Stomach smooth muscle (tissue), 2 donors: ENCODE data around the gene RPS6KA1.

Experiments
- H3K27ac ChIP-seq: one replicate; pipeline ENCODE4 v1.7.0; 2013; ENCODE audit warnings: mild to moderate bottlenecking, low read length, inconsistent platforms
- H3K27me3 ChIP-seq, 2 donors: one replicate each; pipeline ENCODE4 v1.7.0; 2013; ENCODE audit warnings: low read length in 2 of 2; ENCODE audit not compliant: insufficient read depth in 2 of 2, control insufficient read depth in 1 of 2
- H3K36me3 ChIP-seq, 2 donors: one replicate each; pipeline ENCODE4 v1.7.0; 2013; ENCODE audit warnings: low read length in 2 of 2; ENCODE audit not compliant: control insufficient read depth in 2 of 2, insufficient read depth in 2 of 2
- H3K4me1 ChIP-seq: one replicate; pipeline ENCODE4 v1.7.0; 2013; ENCODE audit warnings: low read length; ENCODE audit not compliant: control insufficient read depth, insufficient read depth
- H3K4me3 ChIP-seq, 2 donors: one replicate each; pipeline ENCODE4 v1.7.0; 2013; ENCODE audit warnings: low read length in 2 of 2
- H3K9ac ChIP-seq, 2 donors: one replicate each; pipeline ENCODE4 v1.7.0; 2013; ENCODE audit warnings: low read length in 2 of 2, mild to moderate bottlenecking in 1 of 2
- H3K9me3 ChIP-seq, 2 donors: one replicate each; pipeline ENCODE4 v1.7.0; 2013; ENCODE audit warnings: low read length in 2 of 2; ENCODE audit not compliant: control insufficient read depth in 2 of 2
- donor health status: healthy.
- donor health status: Pancreatic carcinoma.

The RPS6KA1 gene

GRCh38 chr1:26516987-26517765 is 12.4 kb upstream of the RPS6KA1 start:
- Histone ChIP-seq H3K27me3 (peaks cover 0 to 4% of the 10 kb centered on the region in 2 donors), H3K27ac (no peak overlapping the region), H3K9ac (no peak overlapping the region)

DNA sequence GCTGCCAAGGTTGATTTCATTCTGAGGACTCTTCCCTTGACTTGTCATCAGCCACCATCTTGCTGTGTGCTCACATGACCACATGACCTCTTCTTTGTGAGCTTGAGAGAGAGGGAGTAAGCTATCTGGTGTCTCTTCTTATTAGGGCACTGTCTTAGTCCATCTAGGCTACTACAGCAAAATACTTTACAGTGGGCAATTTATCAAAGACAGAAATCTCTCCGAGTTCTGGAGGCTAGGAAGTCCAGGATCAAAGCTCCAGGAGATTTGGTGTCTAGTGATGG is 11.9 kb upstream of the RPS6KA1 start:
- Histone ChIP-seq H3K4me1 (no peaks in the 10 kb centered on the region), H3K27ac (no peak overlapping the region), H3K27me3 (peaks cover 0 to 4% of the 10 kb centered on the region in 2 donors), H3K9me3 (no peaks in the 10 kb centered on the region), H3K36me3 (no peaks in the 10 kb centered on the region), H3K9ac (no peak overlapping the region), H3K4me3 (no peak overlapping the region)

More at GRCh38 chr1:26516987-26517765, 12.4 kb upstream of the RPS6KA1 start:
- Histone ChIP-seq H3K4me3 (no peak overlapping the region), H3K9me3 (no peaks in the 10 kb centered on the region), H3K4me1 (no peaks in the 10 kb centered on the region), H3K36me3 (no peaks in the 10 kb centered on the region)

- Histone ChIP-seq H3K4me3 (no peak overlapping the region), H3K27ac (no peak overlapping the region)
These were observed 11.2 kb upstream of the RPS6KA1 start for GRCh38 chr1:26518355-26518754.

DNA sequence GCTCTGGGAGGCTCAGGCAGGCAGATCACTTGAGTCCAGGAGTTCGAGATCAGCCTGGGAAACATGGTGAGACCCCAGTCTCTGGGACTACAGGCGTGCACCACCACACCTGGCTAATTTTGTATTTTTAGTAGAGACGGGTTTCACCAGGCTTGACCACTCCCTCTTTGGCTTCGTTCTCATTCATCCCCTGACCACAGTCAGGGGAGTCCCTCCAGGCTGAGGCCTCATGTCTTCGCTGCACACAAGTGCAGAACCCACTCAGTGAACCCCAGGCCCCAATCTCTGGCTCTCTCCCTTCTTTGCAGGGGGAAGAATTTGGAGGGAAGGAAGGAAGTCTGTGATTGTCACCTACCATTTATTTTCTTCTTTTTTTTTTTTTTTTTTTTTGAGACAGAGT is 9.2 kb upstream of the RPS6KA1 start:
- Histone ChIP-seq H3K4me3 (no peak overlapping the region), H3K27ac (no peak overlapping the region), H3K9ac (no peak overlapping the region), H3K4me1 (no peaks in the 10 kb centered on the region), H3K36me3 (no peaks in the 10 kb centered on the region), H3K27me3 (peaks cover 0 to 12% of the 10 kb centered on the region in 2 donors), H3K9me3 (no peaks in the 10 kb centered on the region)

More at GRCh38 chr1:26518355-26518754, 11.2 kb upstream of the RPS6KA1 start:
- H3K9ac ChIP-seq = no peak overlapping the region
- peaks cover 0 to 4% of the 10 kb centered on the region in 2 donors for H3K27me3 ChIP-seq
- no peaks in the 10 kb centered on the region for H3K9me3 ChIP-seq
- H3K4me1 ChIP-seq = no peaks in the 10 kb centered on the region
- no peaks in the 10 kb centered on the region for H3K36me3 ChIP-seq

GRCh38 chr1:26521669-26522030 is 7.9 kb upstream of the RPS6KA1 start:
- Histone ChIP-seq H3K4me1 (no peaks in the 10 kb centered on the region), H3K4me3 (no peak overlapping the region), H3K27ac (no peak overlapping the region), H3K27me3 (peaks cover 0 to 12% of the 10 kb centered on the region in 2 donors), H3K9ac (no peak overlapping the region), H3K36me3 (no peaks in the 10 kb centered on the region), H3K9me3 (no peaks in the 10 kb centered on the region)

GRCh38 chr1:26522073-26522472 is 7.5 kb upstream of the RPS6KA1 start:
- Histone ChIP-seq H3K9ac (no peak overlapping the region), H3K36me3 (no peaks in the 10 kb centered on the region), H3K4me3 (no peak overlapping the region), H3K27me3 (peaks cover 0 to 12% of the 10 kb centered on the region in 2 donors), H3K27ac (no peak overlapping the region), H3K4me1 (no peaks in the 10 kb centered on the region), H3K9me3 (no peaks in the 10 kb centered on the region)

DNA sequence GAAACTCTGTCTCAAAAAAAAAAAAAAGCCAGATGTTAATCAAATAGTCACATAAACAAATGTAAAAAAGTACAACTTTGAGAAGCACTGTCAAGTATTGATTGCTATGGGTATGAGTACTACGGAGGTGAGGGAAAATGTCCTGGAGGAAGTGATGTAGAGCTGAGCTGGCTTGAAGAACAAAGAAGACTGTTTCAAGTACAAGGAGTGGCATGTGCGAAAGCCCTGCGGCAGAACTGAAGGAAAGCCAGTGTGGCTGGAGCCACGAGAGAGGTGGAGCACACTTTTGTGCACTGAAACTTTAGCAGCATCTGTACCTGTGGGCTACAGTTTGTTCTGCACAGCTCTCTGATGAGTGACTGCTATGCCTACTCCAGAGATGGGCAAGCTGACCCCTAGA is 5.4 kb upstream of the RPS6KA1 start:
- Histone ChIP-seq H3K4me3 (no peak overlapping the region), H3K27ac (no peak overlapping the region), H3K9me3 (no peaks in the 10 kb centered on the region), H3K27me3 (peaks cover 3 to 12% of the 10 kb centered on the region in 2 donors), H3K9ac (no peak overlapping the region), H3K4me1 (peaks cover 2% of the 10 kb centered on the region), H3K36me3 (no peaks in the 10 kb centered on the region)

GRCh38 chr1:26526287-26526686 is 3.3 kb upstream of the RPS6KA1 start:
- Histone ChIP-seq H3K27ac (no peak overlapping the region), H3K9ac (no peak overlapping the region), H3K4me3 (no peak overlapping the region), H3K27me3 (peaks cover 7 to 18% of the 10 kb centered on the region in 2 donors), H3K9me3 (no peaks in the 10 kb centered on the region), H3K4me1 (peaks cover 10% of the 10 kb centered on the region), H3K36me3 (no peaks in the 10 kb centered on the region)

DNA sequence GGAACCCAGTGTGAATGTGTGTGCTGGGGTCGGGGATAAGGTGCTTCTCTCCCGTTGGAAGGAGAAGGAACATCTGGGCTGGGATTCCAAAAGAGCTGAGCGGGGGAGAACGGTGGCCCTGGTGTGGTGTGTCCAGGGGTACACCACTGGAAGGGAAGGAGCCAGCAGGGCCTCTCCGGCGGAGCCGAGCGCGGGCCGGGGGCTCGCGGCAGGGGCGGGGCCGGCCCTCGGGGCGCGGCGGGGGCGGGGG is 231 bp upstream of the RPS6KA1 start:
- peak overlapping the region in 1 of 2 donors; percentile 55 for H3K9ac ChIP-seq
- H3K27ac ChIP-seq = no peak overlapping the region
- H3K9me3 ChIP-seq = no peaks in the 10 kb centered on the region
- peaks cover 10% of the 10 kb centered on the region for H3K4me1 ChIP-seq
- H3K36me3 ChIP-seq = no peaks in the 10 kb centered on the region
- H3K27me3 ChIP-seq = peaks cover 7 to 12% of the 10 kb centered on the region in 2 donors
- H3K4me3 ChIP-seq = peak overlapping the region in 1 of 2 donors; percentile 72

DNA sequence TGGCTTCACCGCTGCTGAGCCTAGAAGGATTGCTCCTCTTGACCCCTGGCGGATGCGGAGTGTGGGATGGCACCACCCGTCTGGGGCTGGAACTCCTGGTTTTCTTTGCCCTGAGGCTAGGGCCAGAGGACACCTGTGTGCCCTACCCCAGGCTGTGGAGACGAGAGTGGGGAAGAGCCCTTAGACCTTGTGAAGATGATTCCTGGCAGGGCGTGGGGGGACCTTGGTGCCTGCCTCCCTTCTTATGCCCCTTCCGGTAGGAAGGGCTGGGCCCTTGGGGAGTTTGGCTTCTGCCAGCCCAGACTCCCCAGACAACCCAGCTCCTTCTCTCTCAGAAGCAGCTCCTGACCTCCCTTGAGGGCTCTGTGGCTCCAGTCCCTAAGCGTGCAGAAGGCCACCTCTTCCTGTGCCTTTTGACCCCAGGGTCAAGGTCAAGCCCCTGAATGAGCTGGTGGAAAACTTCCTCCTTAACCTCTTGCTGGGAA is 891 bp downstream of the RPS6KA1 start:
- Histone ChIP-seq H3K4me3 (peak overlapping the region; percentile 72 to 73), H3K36me3 (no peaks in the 10 kb centered on the region), H3K27ac (no peak overlapping the region), H3K9me3 (no peaks in the 10 kb centered on the region), H3K4me1 (peaks cover 10% of the 10 kb centered on the region), H3K27me3 (peaks cover 6 to 7% of the 10 kb centered on the region in 2 donors), H3K9ac (peak overlapping the region; percentile 37 to 51)

GRCh38 chr1:26530895-26531598 is 1.5 kb downstream of the RPS6KA1 start:
- H3K9me3 ChIP-seq = no peaks in the 10 kb centered on the region
- H3K27me3 ChIP-seq = peaks cover 6 to 7% of the 10 kb centered on the region in 2 donors
- H3K27ac ChIP-seq = no peak overlapping the region
- H3K36me3 ChIP-seq = no peaks in the 10 kb centered on the region
- H3K4me3 ChIP-seq = peak overlapping the region in 1 of 2 donors; percentile 72
- peak overlapping the region in 1 of 2 donors; percentile 42 for H3K9ac ChIP-seq
- H3K4me1 ChIP-seq = peaks cover 10% of the 10 kb centered on the region
